SK-N-SH (cell line): ENCODE data around the gene CES5A. TPM values are rescaled to one million over a fixed set of nuclear protein-coding genes. Genes with fewer than 3 reads are reported as not detected.
"Not testable (repeated sequence)": the region's sequence is repeated elsewhere in the genome, so short reads cannot be mapped to it uniquely, and the experiment has no call there.

Source experiments
- CTCF ChIA-PET: fragments of 300-600, 350-600 bp; formaldehyde crosslinking; extraction: SDS; loops from one replicate; lab custom pipeline; 2021; lab: Yijun Ruan, JAX
- POLR2A ChIA-PET: fragments of 350-600 bp; sonication (Branson Sonifier 250); formaldehyde crosslinking; extraction: SDS; loops from one replicate; lab custom pipeline; 2020; ENCODE audit warnings: antibody characterized with exemption, inconsistent platforms; lab: Yijun Ruan, JAX
- DNase-seq: peaks from one replicate; pipeline ENCODE4 v3.0.0; 2012
- H2AFZ ChIP-seq: fragments of 200-600 bp; sonication (generic); 2 replicates; pipeline ENCODE4 v1.8.1; 2016; ENCODE audit warnings: antibody characterized with exemption, mild to moderate bottlenecking, low read depth
- H3F3A ChIP-seq: fragments of 200-600 bp; sonication (generic); replicated peaks from 2 replicates; pipeline ENCODE3; 2016; ENCODE audit warnings: antibody characterized with exemption, mild to moderate bottlenecking; ENCODE audit not compliant: insufficient read depth
- H3K27ac ChIP-seq, 2 experiments: fragments of 200-500 bp in 1 of 2; fragments of 200-600 bp in 1 of 2; sonication (Bioruptor generic) in 1 of 2; sonication (generic), shearing (Covaris generic) in 1 of 2; 2 replicates each; pipeline versions ENCODE4 v1.5.1 to v1.6.1; 2014 to 2016; ENCODE audit warnings: low read depth in 2 of 2, inconsistent platforms in 1 of 2, low read length in 1 of 2, mild to moderate bottlenecking in 1 of 2, mixed read lengths in 1 of 2
- H3K27me3 ChIP-seq: fragments of 200-600 bp; sonication (generic), shearing (Covaris generic); 2 replicates; pipeline ENCODE4 v1.6.1; 2016; ENCODE audit warnings: mixed run types; ENCODE audit not compliant: insufficient read depth
- H3K36me3 ChIP-seq, 2 experiments: fragments of 200-500 bp in 1 of 2; fragments of 200-600 bp in 1 of 2; sonication (Bioruptor generic) in 1 of 2; sonication (generic) in 1 of 2; replicated peaks in 1 of 2; 2 replicates each; pipeline versions ENCODE3 to v1.5.1; 2014 to 2016; ENCODE audit warnings: low read length in 1 of 2, mild to moderate bottlenecking in 1 of 2; ENCODE audit not compliant: insufficient read depth in 2 of 2, control insufficient read depth in 1 of 2
- H3K4me1 ChIP-seq, 2 experiments: fragments of 200-500 bp in 1 of 2; fragments of 200-600 bp in 1 of 2; sonication (Bioruptor generic) in 1 of 2; sonication (generic), shearing (Covaris generic) in 1 of 2; 2 replicates each; pipeline versions ENCODE4 v1.5.1 to v1.6.1; 2014 to 2016; ENCODE audit warnings: low read depth in 1 of 2, low read length in 1 of 2, mixed run types in 1 of 2; ENCODE audit not compliant: insufficient read depth in 2 of 2, control insufficient read depth in 1 of 2
- H3K4me2 ChIP-seq: fragments of 200-600 bp; sonication (generic), shearing (Covaris generic); 2 replicates; pipeline ENCODE4 v1.6.1; 2017; ENCODE audit warnings: mixed run types
- H3K4me3 ChIP-seq, 2 experiments: fragments of 200-500 bp in 1 of 2; fragments of 200-600 bp in 1 of 2; sonication (Bioruptor generic) in 1 of 2; sonication (generic), shearing (Covaris generic) in 1 of 2; 2 replicates each; pipeline versions ENCODE4 v1.5.1 to v1.8.1; 2014 to 2016; ENCODE audit warnings: low read depth in 2 of 2, inconsistent platforms in 1 of 2, low read length in 1 of 2, mild to moderate bottlenecking in 1 of 2, mixed read lengths in 1 of 2, moderate library complexity in 1 of 2
- H3K79me2 ChIP-seq: fragments of 200-600 bp; sonication (generic); 2 replicates; pipeline ENCODE4 v1.8.1; 2017; ENCODE audit warnings: mild to moderate bottlenecking; ENCODE audit not compliant: insufficient read depth
- H3K9ac ChIP-seq: fragments of 200-600 bp; sonication (generic); 2 replicates; pipeline ENCODE4 v1.6.1; 2017; ENCODE audit warnings: mixed run types
- H3K9me2 ChIP-seq: fragments of 200-600 bp; sonication (generic); 2 replicates; pipeline ENCODE4 v1.6.1; 2017; ENCODE audit warnings: mixed run types
- H3K9me3 ChIP-seq: fragments of 200-600 bp; sonication (generic); 2 replicates; pipeline ENCODE4 v1.6.1; 2017; ENCODE audit warnings: mixed run types, mild to moderate bottlenecking, moderate library complexity
- H4K20me1 ChIP-seq: fragments of 200-600 bp; sonication (generic); 2 replicates; pipeline ENCODE4 v1.6.1; 2017; ENCODE audit warnings: mild to moderate bottlenecking, mixed run types; ENCODE audit not compliant: insufficient read depth
- FOSL2 ChIP-seq: IDR thresholded peaks from 2 replicates; pipeline ENCODE4 v1.4.0; 2012; ENCODE audit warnings: low read depth, mild to moderate bottlenecking, moderate library complexity, borderline replicate concordance
- FOXM1 ChIP-seq: IDR thresholded peaks from 2 replicates; pipeline ENCODE4 v1.4.0; 2012; ENCODE audit warnings: low read depth, mild to moderate bottlenecking
- IRF3 ChIP-seq: fragments of 150-350 bp; IDR thresholded peaks from 2 replicates; pipeline ENCODE4 v1.6.1; 2016; ENCODE audit warnings: mild to moderate bottlenecking, low read depth, low read length
- JUND ChIP-seq: IDR thresholded peaks from 2 replicates; pipeline ENCODE4 v1.4.0; 2012
- NFIC ChIP-seq: IDR thresholded peaks from 2 replicates; pipeline ENCODE4 v1.4.0; 2012; ENCODE audit warnings: borderline replicate concordance
- RAD21 ChIP-seq: IDR thresholded peaks from 2 replicates; pipeline ENCODE4 v1.6.1; 2012; ENCODE audit warnings: mild to moderate bottlenecking, low read length
- WGBS: methylation state at CpG from one replicate; pipeline ENCODE4 v1.1.6; 2017; ENCODE audit warnings: low lambda C conversion rate; 5-methylcytosine and 5-hydroxymethylcytosine counted together
- polyA plus RNA-seq, 3 experiments: library from polyadenylated mRNA; depleted of rRNA; stranded (reverse); fragments of >200 nt; gene quantifications; 2 replicates each; pipeline ENCODE4 v1.2.3, GENCODE V29; 2012
- TF ChIP-seq, protein P1 (sequence below): IDR thresholded peaks from 2 replicates; pipeline ENCODE4 v1.4.0; 2012; ENCODE audit warnings: low read depth
- TF ChIP-seq, protein P2 (sequence below): IDR thresholded peaks from 2 replicates; pipeline ENCODE4 v1.4.0; 2012; ENCODE audit warnings: low read depth, borderline replicate concordance

CES5A gene
- polyA plus RNA-seq, 1 of the 3 experiments (the other 2 are of a cell fraction): not detected

GRCh38 chr16:55817236-55817912, 57.8 kb downstream of the CES5A start:
- ChIA-PET POLR2A (no interaction called here), CTCF (interaction anchor here (1.2 kb wide), 1 partner anchor 353 kb away, joined by 4 read pairs; no protein-coding TSS in a partner anchor)
- Histone ChIP-seq H3K27ac (no peak overlapping the region), H4K20me1 (no peaks in the 10 kb centered on the region), H3K27me3 (no peaks in the 10 kb centered on the region), H3K79me2 (no peaks in the 10 kb centered on the region), H3F3A (no peaks in the 10 kb centered on the region), H2AFZ (no peak overlapping the region), H3K4me3 (no peak overlapping the region), H3K9ac (no peak overlapping the region), H3K9me3 (no peaks in the 10 kb centered on the region), H3K4me2 (no peak overlapping the region), H3K4me1 (no peaks in the 10 kb centered on the region), H3K9me2 (no peaks in the 10 kb centered on the region), H3K36me3 (no peaks in the 10 kb centered on the region)
- DNase-seq: no peak
- TF ChIP-seq JUND (no peak), RAD21 (no peak), FOSL2 (no peak), NFIC (no peak), FOXM1 (no peak)
- TF ChIP-seq, protein P1, sequence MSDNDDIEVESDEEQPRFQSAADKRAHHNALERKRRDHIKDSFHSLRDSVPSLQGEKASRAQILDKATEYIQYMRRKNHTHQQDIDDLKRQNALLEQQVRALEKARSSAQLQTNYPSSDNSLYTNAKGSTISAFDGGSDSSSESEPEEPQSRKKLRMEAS: no peak
- TF ChIP-seq, protein P2, sequence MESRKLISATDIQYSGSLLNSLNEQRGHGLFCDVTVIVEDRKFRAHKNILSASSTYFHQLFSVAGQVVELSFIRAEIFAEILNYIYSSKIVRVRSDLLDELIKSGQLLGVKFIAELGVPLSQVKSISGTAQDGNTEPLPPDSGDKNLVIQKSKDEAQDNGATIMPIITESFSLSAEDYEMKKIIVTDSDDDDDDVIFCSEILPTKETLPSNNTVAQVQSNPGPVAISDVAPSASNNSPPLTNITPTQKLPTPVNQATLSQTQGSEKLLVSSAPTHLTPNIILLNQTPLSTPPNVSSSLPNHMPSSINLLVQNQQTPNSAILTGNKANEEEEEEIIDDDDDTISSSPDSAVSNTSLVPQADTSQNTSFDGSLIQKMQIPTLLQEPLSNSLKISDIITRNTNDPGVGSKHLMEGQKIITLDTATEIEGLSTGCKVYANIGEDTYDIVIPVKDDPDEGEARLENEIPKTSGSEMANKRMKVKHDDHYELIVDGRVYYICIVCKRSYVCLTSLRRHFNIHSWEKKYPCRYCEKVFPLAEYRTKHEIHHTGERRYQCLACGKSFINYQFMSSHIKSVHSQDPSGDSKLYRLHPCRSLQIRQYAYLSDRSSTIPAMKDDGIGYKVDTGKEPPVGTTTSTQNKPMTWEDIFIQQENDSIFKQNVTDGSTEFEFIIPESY: no peak
- 47% methylated on average over 5 of the region's 5 CpGs for WGBS

- H3K79me2 ChIP-seq, H3F3A ChIP-seq, H3K9ac ChIP-seq, POLR2A ChIA-PET, H4K20me1 ChIP-seq, H3K9me2 ChIP-seq, DNase-seq, H3K9me3 ChIP-seq, CTCF ChIA-PET, H3K36me3 ChIP-seq, H3K4me3 ChIP-seq, H3K4me1 ChIP-seq, H3K4me2 ChIP-seq, H3K27ac ChIP-seq, H2AFZ ChIP-seq, H3K27me3 ChIP-seq: not testable (repeated sequence)
- WGBS: 46% methylated on average over 4 of the region's 4 CpGs
These were observed 59.0 kb downstream of the CES5A start for GRCh38 chr16:55816222-55816621.

- POLR2A ChIA-PET: no interaction called here
- Histone ChIP-seq H3K9ac (no peak overlapping the region), H3K4me2 (no peak overlapping the region), H3F3A (no peaks in the 10 kb centered on the region), H3K27me3 (no peaks in the 10 kb centered on the region), H3K9me2 (no peaks in the 10 kb centered on the region), H4K20me1 (no peaks in the 10 kb centered on the region), H3K9me3 (no peaks in the 10 kb centered on the region), H3K27ac (no peak overlapping the region), H2AFZ (no peak overlapping the region), H3K4me3 (no peak overlapping the region), H3K4me1 (no peaks in the 10 kb centered on the region), H3K36me3 (no peaks in the 10 kb centered on the region), H3K79me2 (no peaks in the 10 kb centered on the region)
- WGBS: 17% methylated on average over 3 of the region's 4 CpGs
- CTCF ChIA-PET: no interaction called here
- no peak for DNase-seq
- TF ChIP-seq IRF3 (no peak), FOSL2 (no peak)
These were observed 59.9 kb downstream of the CES5A start for GRCh38 chr16:55815320-55815719.

- H3K9me3 ChIP-seq, H3K9ac ChIP-seq, H3K27me3 ChIP-seq, H4K20me1 ChIP-seq, H3K36me3 ChIP-seq, CTCF ChIA-PET, H3K4me2 ChIP-seq, H2AFZ ChIP-seq, POLR2A ChIA-PET, DNase-seq, H3F3A ChIP-seq, H3K27ac ChIP-seq, H3K9me2 ChIP-seq, H3K79me2 ChIP-seq, H3K4me1 ChIP-seq, H3K4me3 ChIP-seq: not testable (repeated sequence)
- 4% methylated on average over 2 of the region's 2 CpGs for WGBS
These were observed 61.0 kb downstream of the CES5A start for GRCh38 chr16:55814174-55814573.

- DNase-seq, H3K9ac ChIP-seq: not testable (repeated sequence)
- WGBS: 41% methylated on average over 9 of the region's 9 CpGs
These were observed 61.4 kb downstream of the CES5A start for GRCh38 chr16:55813730-55814129.

More at GRCh38 chr16:55813730-55814129, 61.4 kb downstream of the CES5A start:
- H3K27ac ChIP-seq, POLR2A ChIA-PET, H3K4me2 ChIP-seq, H3K27me3 ChIP-seq, H3K4me3 ChIP-seq, H3K79me2 ChIP-seq, CTCF ChIA-PET, H3K9me2 ChIP-seq, H2AFZ ChIP-seq, H4K20me1 ChIP-seq, H3F3A ChIP-seq, H3K4me1 ChIP-seq, H3K9me3 ChIP-seq, H3K36me3 ChIP-seq: not testable (repeated sequence)
